Esophagus (tissue), 2 donors: ENCODE data around the gene CUEDC2. TPM values are rescaled to one million over a fixed set of nuclear protein-coding genes. Genes with fewer than 3 reads are reported as not detected.
"Not testable (repeated sequence)": the region's sequence is repeated elsewhere in the genome, so short reads cannot be mapped to it uniquely, and the experiment has no call there.

ENCODE experiments used
- H3K27ac ChIP-seq, 2 donors: one replicate each; pipeline ENCODE4 v1.5.1; 2013; ENCODE audit warnings: low read depth in 2 of 2, mild to moderate bottlenecking in 2 of 2, inconsistent platforms in 1 of 2, low read length in 1 of 2, moderate library complexity in 1 of 2
- H3K27me3 ChIP-seq, 2 donors: one replicate each; pipeline ENCODE4 v1.6.1; 2013; ENCODE audit warnings: low read length in 2 of 2, control low read depth in 1 of 2, mild to moderate bottlenecking in 1 of 2; ENCODE audit not compliant: insufficient read depth in 2 of 2, control insufficient read depth in 1 of 2
- H3K36me3 ChIP-seq, 2 donors: one replicate each; pipeline ENCODE4 v1.6.1; 2013; ENCODE audit warnings: low read length in 1 of 2; ENCODE audit not compliant: control insufficient read depth in 2 of 2, insufficient read depth in 2 of 2
- H3K4me1 ChIP-seq, 2 donors: one replicate each; pipeline ENCODE4 v1.6.1; 2013; ENCODE audit warnings: low read length in 1 of 2; ENCODE audit not compliant: control insufficient read depth in 2 of 2, insufficient read depth in 2 of 2
- H3K4me3 ChIP-seq, 2 donors: one replicate each; pipeline ENCODE4 v1.5.1; 2013; ENCODE audit warnings: low read length in 2 of 2, mild to moderate bottlenecking in 2 of 2, low read depth in 1 of 2, moderate library complexity in 1 of 2
- H3K9me3 ChIP-seq, 2 donors: one replicate each; pipeline ENCODE4 v1.6.1; 2013; ENCODE audit warnings: mild to moderate bottlenecking in 2 of 2, low read depth in 1 of 2, low read length in 1 of 2, moderate library complexity in 1 of 2; ENCODE audit not compliant: control insufficient read depth in 2 of 2, insufficient read depth in 1 of 2
- WGBS, 2 donors: extraction: QIAGEN DNeasy Blood & Tissue Kit; methylation state at CpG; one replicate each; pipeline ENCODE4 v1.1.7; 2013; 5-methylcytosine and 5-hydroxymethylcytosine counted together
- polyA plus RNA-seq, 2 donors: library from polyadenylated mRNA; stranded (reverse); fragments of 200-250 nt; gene quantifications; one replicate each; pipeline ENCODE4 v1.2.3, GENCODE V29; 2013
- donor health status: healthy with polysubstance abuse.
- donor health status: Bipolar disorder and iron deficiency.

The CUEDC2 gene
- polyA plus RNA-seq, 2 donors = 16.3 to 30.3 TPM

GRCh38 chr10:102455893-102456471 lies 23.6 kb upstream of the CUEDC2 start:
- H3K36me3 ChIP-seq = no peaks in the 10 kb centered on the region
- no peak overlapping the region for H3K4me3 ChIP-seq
- no peaks in the 10 kb centered on the region for H3K27me3 ChIP-seq
- H3K27ac ChIP-seq = peak overlapping the region in 1 of 2 donors; percentile 43
- 64 to 69% methylated on average over 7 of the region's 7 CpGs for WGBS, 2 donors
- H3K4me1 ChIP-seq = peaks cover 0 to 11% of the 10 kb centered on the region in 2 donors
- H3K9me3 ChIP-seq = no peaks in the 10 kb centered on the region

- H3K27ac ChIP-seq = not testable (repeated sequence)
Measured at GRCh38 chr10:102454662-102455487, 22.5 kb upstream of the CUEDC2 start.

GRCh38 chr10:102453502-102453901 lies 21.1 kb upstream of the CUEDC2 start:
- H3K4me1 ChIP-seq = peaks cover 0 to 10% of the 10 kb centered on the region in 2 donors
- no peaks in the 10 kb centered on the region for H3K27me3 ChIP-seq
- no peaks in the 10 kb centered on the region for H3K9me3 ChIP-seq
- no peaks in the 10 kb centered on the region for H3K36me3 ChIP-seq
- H3K27ac ChIP-seq = peak overlapping the region in 1 of 2 donors; percentile 65
- 77 to 83% methylated on average over 5 of the region's 5 CpGs for WGBS, 2 donors
- H3K4me3 ChIP-seq = no peak overlapping the region

More at GRCh38 chr10:102454662-102455487, 22.5 kb upstream of the CUEDC2 start:
- not testable (repeated sequence) for H3K36me3 ChIP-seq, H3K4me1 ChIP-seq, H3K27me3 ChIP-seq, H3K9me3 ChIP-seq, H3K4me3 ChIP-seq
- 73 to 76% methylated on average over 13 of the region's 13 CpGs for WGBS, 2 donors

GRCh38 chr10:102452672-102453340 lies 20.4 kb upstream of the CUEDC2 start:
- Histone ChIP-seq H3K4me1 (peaks cover 0 to 10% of the 10 kb centered on the region in 2 donors), H3K4me3 (no peak overlapping the region), H3K9me3 (no peaks in the 10 kb centered on the region), H3K36me3 (no peaks in the 10 kb centered on the region), H3K27ac (peak overlapping the region; percentile 20 to 65), H3K27me3 (no peaks in the 10 kb centered on the region)
- WGBS, 2 donors = 39 to 51% methylated on average over 3 of the region's 3 CpGs

- WGBS, 2 donors = 21 to 23% methylated on average over 27 to 28 of the region's 28 CpGs
- Histone ChIP-seq H3K9me3 (no peaks in the 10 kb centered on the region), H3K4me1 (peaks cover 0 to 10% of the 10 kb centered on the region in 2 donors), H3K4me3 (peak within 1 kb of the TSS; percentile 81 to 87), H3K36me3 (no peaks in the 10 kb centered on the region), H3K27ac (peak within 1 kb of the TSS; percentile 92 to 95), H3K27me3 (no peaks in the 10 kb centered on the region)
Measured at GRCh38 chr10:102451105-102451969, 19.0 kb upstream of the CUEDC2 start, which contains the start of gene C10orf95. Gene C10orf95 (minus strand): TSS chr10:102451543. CDS start chr10:102451093, 450 bp downstream.

GRCh38 chr10:102450374-102451104 lies 18.2 kb upstream of the CUEDC2 start:
- H3K27me3 ChIP-seq = no peaks in the 10 kb centered on the region
- 0% methylated on average over 35 to 104 of the region's 104 CpGs for WGBS, 2 donors
- no peaks in the 10 kb centered on the region for H3K36me3 ChIP-seq
- no peaks in the 10 kb centered on the region for H3K9me3 ChIP-seq
- peak overlapping the region; percentile 81 to 87 for H3K4me3 ChIP-seq
- H3K4me1 ChIP-seq = peaks cover 0 to 10% of the 10 kb centered on the region in 2 donors
- H3K27ac ChIP-seq = peak overlapping the region; percentile 92 to 95

- H3K27ac ChIP-seq = peak overlapping the region; percentile 92 to 95
- H3K4me1 ChIP-seq = peaks cover 0 to 10% of the 10 kb centered on the region in 2 donors
- WGBS, 2 donors = 0 to 1% methylated on average over 11 of the region's 11 CpGs
- H3K36me3 ChIP-seq = no peaks in the 10 kb centered on the region
- H3K9me3 ChIP-seq = no peaks in the 10 kb centered on the region
- peak overlapping the region; percentile 81 to 87 for H3K4me3 ChIP-seq
- no peaks in the 10 kb centered on the region for H3K27me3 ChIP-seq
Measured at GRCh38 chr10:102450124-102450373, 17.7 kb upstream of the CUEDC2 start.

GRCh38 chr10:102449321-102450123 lies 17.1 kb upstream of the CUEDC2 start:
- Histone ChIP-seq H3K4me1 (peaks cover 0 to 10% of the 10 kb centered on the region in 2 donors), H3K36me3 (no peaks in the 10 kb centered on the region), H3K9me3 (no peaks in the 10 kb centered on the region), H3K27me3 (no peaks in the 10 kb centered on the region), H3K27ac (peak overlapping the region; percentile 92 to 95), H3K4me3 (peak overlapping the region; percentile 81 to 87)
- 7% methylated on average over 30 of the region's 30 CpGs for WGBS, 2 donors
